ENCODE results near the gene KIAA1755. TPM values are rescaled to one million over a fixed set of nuclear protein-coding genes. Genes with fewer than 3 reads are reported as not detected.

The KIAA1755 gene
- total RNA-seq, 1 donor from 2014 or later = 0.06 TPM

DNA sequence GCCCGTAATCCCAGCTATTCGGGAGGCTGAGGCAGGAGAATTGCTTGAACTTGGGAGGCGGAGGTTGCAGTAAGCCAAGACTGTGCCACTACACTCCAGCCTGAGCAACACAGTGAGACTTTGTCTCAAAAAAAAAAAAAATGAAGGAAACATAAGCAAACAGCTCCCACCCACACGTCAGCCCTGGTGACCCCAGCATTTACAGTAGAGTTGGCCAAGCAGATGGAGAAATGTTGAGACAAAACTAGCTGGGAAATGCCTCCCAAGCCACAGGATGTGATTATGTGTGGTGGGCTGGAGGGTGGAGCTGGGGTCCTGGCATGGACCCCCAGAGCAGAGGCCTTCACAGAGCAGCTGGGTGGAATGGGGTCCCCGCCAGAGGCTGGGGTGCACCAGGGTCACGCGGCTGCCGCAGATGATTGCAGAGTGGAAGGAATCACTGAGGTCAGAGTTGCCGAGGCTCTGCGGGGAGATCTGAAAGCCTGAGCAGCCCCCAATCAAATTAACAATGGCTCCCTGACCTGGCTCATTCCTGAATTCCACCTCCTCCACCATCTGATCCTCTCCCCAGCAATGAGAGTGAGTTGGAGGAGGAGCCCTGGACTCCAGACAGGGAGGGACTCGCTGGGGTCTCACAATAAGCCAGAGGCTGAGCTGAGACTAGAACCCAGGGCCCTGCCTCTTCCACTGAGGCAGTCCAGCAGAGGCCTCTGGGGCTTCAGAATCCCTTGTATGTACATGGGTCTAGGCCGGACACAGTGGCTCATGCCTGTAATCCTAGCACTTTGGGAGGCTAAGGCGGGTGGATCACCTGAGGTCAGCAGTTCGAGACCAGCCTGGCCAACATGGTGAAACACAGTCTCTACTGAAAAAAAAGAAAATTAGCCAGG, 60.8 kb downstream of the KIAA1755 start:
- DNase-seq (ENCODE audit: low read depth) = no peak
- no peak overlapping the region for H3K4me3 ChIP-seq (ENCODE audit: low read depth, low read length)
- no peak for TF ChIP-seq CTCF (conservative IDR thresholded peaks at IDR 0.05; ENCODE audit: low read depth, low read length)

GRCh38 chr20:38198238-38198861, 62.2 kb downstream of the KIAA1755 start:
- TF ChIP-seq CTCF (conservative IDR thresholded peaks at IDR 0.05; ENCODE audit: low read depth, low read length) = no peak
- no peak for DNase-seq (ENCODE audit: low read depth)
- H3K4me3 ChIP-seq (ENCODE audit: low read depth, low read length) = no peak overlapping the region

GRCh38 chr20:38197619-38198018, 62.9 kb downstream of the KIAA1755 start:
- H3K4me3 ChIP-seq (ENCODE audit: low read depth, low read length) = no peak overlapping the region
- DNase-seq (ENCODE audit: low read depth) = no peak
- TF ChIP-seq CTCF (conservative IDR thresholded peaks at IDR 0.05; ENCODE audit: low read depth, low read length) = no peak

DNA sequence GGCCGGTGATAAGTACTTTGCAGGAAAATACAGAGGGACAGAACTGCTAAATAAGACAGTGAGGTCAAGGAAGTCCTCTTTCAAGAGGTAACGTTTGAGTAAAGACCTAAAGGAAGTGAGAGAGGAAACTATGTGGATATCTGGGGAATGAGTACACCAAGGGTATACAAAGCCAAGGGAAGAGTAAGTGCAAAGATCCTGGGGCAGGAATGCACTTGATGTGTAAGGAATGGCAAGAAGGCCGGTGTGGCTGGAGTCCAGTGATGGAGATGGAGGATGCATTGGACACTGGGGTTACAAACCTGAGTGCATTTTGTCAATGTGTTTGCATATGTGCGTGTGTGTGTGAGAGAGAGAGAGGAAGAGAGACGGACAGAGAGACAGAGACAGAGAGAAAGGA, 63.3 kb downstream of the KIAA1755 start:
- TF ChIP-seq CTCF (conservative IDR thresholded peaks at IDR 0.05; ENCODE audit: low read depth, low read length) = no peak
- DNase-seq (ENCODE audit: low read depth) = no peak
- H3K4me3 ChIP-seq (ENCODE audit: low read depth, low read length) = no peak overlapping the region

GRCh38 chr20:38196592-38196991, 63.9 kb downstream of the KIAA1755 start:
- TF ChIP-seq CTCF (conservative IDR thresholded peaks at IDR 0.05; ENCODE audit: low read depth, low read length) = no peak
- no peak overlapping the region for H3K4me3 ChIP-seq (ENCODE audit: low read depth, low read length)
- no peak for DNase-seq (ENCODE audit: low read depth)

DNA sequence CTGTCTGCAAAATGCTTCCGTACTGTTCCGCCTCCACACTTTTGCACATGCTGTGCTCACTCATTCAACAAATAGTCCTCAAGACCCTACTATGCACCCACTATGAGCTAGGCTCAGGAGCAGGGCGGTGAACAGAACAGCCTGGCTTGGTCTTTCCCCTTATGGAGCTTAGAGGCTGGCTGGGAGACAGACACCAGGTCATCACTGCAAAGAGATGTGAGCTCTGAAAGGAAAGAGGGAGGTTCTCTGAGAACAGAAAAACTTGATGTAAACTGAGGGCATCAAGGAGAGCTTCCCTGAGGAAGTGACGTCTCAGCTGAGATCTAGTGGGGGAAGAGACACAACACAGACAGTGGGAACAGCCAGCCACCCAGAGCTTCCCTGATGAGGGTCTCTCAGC, 64.5 kb downstream of the KIAA1755 start:
- DNase-seq (ENCODE audit: low read depth) = no peak
- TF ChIP-seq CTCF (conservative IDR thresholded peaks at IDR 0.05; ENCODE audit: low read depth, low read length) = no peak
- no peak overlapping the region for H3K4me3 ChIP-seq (ENCODE audit: low read depth, low read length)
